HFFc6 (cell line): ENCODE measurements around the gene BRD1. TPM values are rescaled to one million over a fixed set of nuclear protein-coding genes. Genes with fewer than 3 reads are reported as not detected.

ENCODE experiments used
- DNase-seq: peaks from one replicate; pipeline ENCODE4 v3.0.0-alpha.2; 2018
- H3K27ac Mint-ChIP-seq: 2 replicates; pipeline ENCODE4 v1.8.0; 2020; ENCODE audit warnings: mild to moderate bottlenecking, mixed read lengths
- H3K27me3 Mint-ChIP-seq: 2 replicates; pipeline ENCODE4 v1.8.0; 2021; ENCODE audit warnings: mild to moderate bottlenecking, moderate library complexity, mixed read lengths; ENCODE audit not compliant: insufficient read depth
- H3K36me3 Mint-ChIP-seq: 2 replicates; pipeline ENCODE4 v1.8.0; 2021; ENCODE audit warnings: low read depth, mixed read lengths
- H3K4me1 Mint-ChIP-seq: 2 replicates; pipeline ENCODE4 v1.8.0; 2020; ENCODE audit warnings: low read depth, mixed read lengths
- H3K4me3 Mint-ChIP-seq: 2 replicates; pipeline ENCODE4 v1.8.0; 2020; ENCODE audit warnings: mild to moderate bottlenecking, moderate library complexity, mixed read lengths
- H3K9me3 Mint-ChIP-seq: 2 replicates; pipeline ENCODE4 v1.8.0; 2020; ENCODE audit warnings: mild to moderate bottlenecking, mixed read lengths
- CTCF ChIP-seq: fragments of 200-600 bp; sonication (generic); IDR thresholded peaks from 2 replicates; pipeline ENCODE4 v1.5.0; 2021; ENCODE audit warnings: antibody characterized with exemption, mild to moderate bottlenecking
- total RNA-seq, 6 experiments: library from RNA; stranded (reverse); fragmentation: NEBNext Ultra II Directional; extraction: Animal tissue kit (Norgen Biotek cat#: 25700); gene quantifications; 2 replicates in 1 of 6; 3 replicates in 5 of 6; pipeline ENCODE4 v1.2.3, GENCODE V29; 2021

The BRD1 gene
- total RNA-seq, 6 experiments from 2014 or later: 17.2 to 20.8 (median 18.1) TPM

- peaks cover 8% of the 10 kb centered on the region; the same call in 1 of the 2 replicates for H3K36me3 Mint-ChIP-seq
- H3K27me3 Mint-ChIP-seq: peaks cover 3% of the 10 kb centered on the region
- no peaks in the 10 kb centered on the region for H3K4me1 Mint-ChIP-seq
- no peak for TF ChIP-seq CTCF
- H3K27ac Mint-ChIP-seq: no peak overlapping the region
- H3K9me3 Mint-ChIP-seq: no peaks in the 10 kb centered on the region
- DNase-seq: no peak
- no peak overlapping the region for H3K4me3 Mint-ChIP-seq
Observed at GRCh38 chr22:49803737-49804375, 23.8 kb downstream of the BRD1 start.

- Mint-ChIP-seq H3K27ac (no peak overlapping the region), H3K36me3 (peaks cover 8% of the 10 kb centered on the region; the same call in 1 of the 2 replicates), H3K4me1 (no peaks in the 10 kb centered on the region), H3K9me3 (no peaks in the 10 kb centered on the region), H3K27me3 (peaks cover 3% of the 10 kb centered on the region), H3K4me3 (no peak overlapping the region)
- DNase-seq: no peak
- no peak for TF ChIP-seq CTCF
Observed at GRCh38 chr22:49803134-49803533, 24.5 kb downstream of the BRD1 start.

- Mint-ChIP-seq H3K36me3 (peaks cover 13% of the 10 kb centered on the region; the same call in 1 of the 2 replicates), H3K4me3 (no peak overlapping the region)
- no peak for TF ChIP-seq CTCF
Observed at GRCh38 chr22:49801391-49802060, 26.1 kb downstream of the BRD1 start.

GRCh38 chr22:49800408-49801238, 27.1 kb downstream of the BRD1 start:
- Mint-ChIP-seq H3K27me3 (peaks cover 3% of the 10 kb centered on the region), H3K36me3 (peaks cover 8% of the 10 kb centered on the region; the same call in 1 of the 2 replicates), H3K4me1 (no peaks in the 10 kb centered on the region), H3K9me3 (no peaks in the 10 kb centered on the region), H3K4me3 (no peak overlapping the region), H3K27ac (no peak overlapping the region)
- no peak for DNase-seq
- TF ChIP-seq CTCF: no peak

More at GRCh38 chr22:49801391-49802060, 26.1 kb downstream of the BRD1 start:
- DNase-seq: no peak
- H3K27ac Mint-ChIP-seq: no peak overlapping the region
- peaks cover 3% of the 10 kb centered on the region for H3K27me3 Mint-ChIP-seq
- no peaks in the 10 kb centered on the region for H3K4me1 Mint-ChIP-seq
- no peaks in the 10 kb centered on the region for H3K9me3 Mint-ChIP-seq

GRCh38 chr22:49799431-49800075, 28.1 kb downstream of the BRD1 start:
- peaks cover 15% of the 10 kb centered on the region for H3K36me3 Mint-ChIP-seq
- no peak for DNase-seq
- no peak overlapping the region for H3K4me3 Mint-ChIP-seq
- H3K27me3 Mint-ChIP-seq: peaks cover 3% of the 10 kb centered on the region
- TF ChIP-seq CTCF: no peak
- H3K9me3 Mint-ChIP-seq: no peaks in the 10 kb centered on the region
- H3K27ac Mint-ChIP-seq: no peak overlapping the region
- H3K4me1 Mint-ChIP-seq: no peaks in the 10 kb centered on the region
